ENCODE measurements around the gene EGF.
"Not testable (repeated sequence)": the region's sequence is repeated elsewhere in the genome, so short reads cannot be mapped to it uniquely, and the experiment has no call there.

Gene EGF

DNA sequence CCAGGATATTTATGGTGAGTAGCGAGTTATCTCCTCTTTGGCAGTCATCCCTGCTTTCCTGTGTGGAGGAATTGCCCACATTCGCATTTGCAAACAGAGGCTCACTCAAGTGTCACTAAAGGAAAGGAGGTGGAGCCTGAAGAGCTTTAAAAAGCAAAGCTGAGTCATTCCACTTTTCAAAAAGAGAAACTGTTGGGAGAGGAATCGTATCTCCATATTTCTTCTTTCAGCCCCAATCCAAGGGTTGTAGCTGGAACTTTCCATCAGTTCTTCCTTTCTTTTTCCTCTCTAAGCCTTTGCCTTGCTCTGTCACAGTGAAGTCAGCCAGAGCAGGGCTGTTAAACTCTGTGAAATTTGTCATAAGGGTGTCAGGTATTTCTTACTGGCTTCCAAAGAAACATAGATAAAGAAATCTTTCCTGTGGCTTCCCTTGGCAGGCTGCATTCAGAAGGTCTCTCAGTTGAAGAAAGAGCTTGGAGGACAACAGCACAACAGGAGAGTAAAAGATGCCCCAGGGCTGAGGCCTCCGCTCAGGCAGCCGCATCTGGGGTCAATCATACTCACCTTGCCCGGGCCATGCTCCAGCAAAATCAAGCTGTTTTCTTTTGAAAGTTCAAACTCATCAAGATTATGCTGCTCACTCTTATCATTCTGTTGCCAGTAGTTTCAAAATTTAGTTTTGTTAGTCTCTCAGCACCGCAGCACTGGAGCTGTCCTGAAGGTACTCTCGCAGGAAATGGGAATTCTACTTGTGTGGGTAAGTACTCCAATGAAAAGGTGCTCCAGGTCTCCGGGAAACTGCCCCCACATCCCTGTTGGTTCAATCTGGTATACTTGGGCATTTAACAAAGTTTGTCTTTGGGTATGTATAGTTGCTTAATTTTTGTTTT, at the start of gene EGF:
Gene EGF (plus strand): TSS at position 178 of the 890 bp plus-strand sequence. CDS start 453 bp downstream, at position 631.
- peak; percentile 3 for DNase-seq

DNA sequence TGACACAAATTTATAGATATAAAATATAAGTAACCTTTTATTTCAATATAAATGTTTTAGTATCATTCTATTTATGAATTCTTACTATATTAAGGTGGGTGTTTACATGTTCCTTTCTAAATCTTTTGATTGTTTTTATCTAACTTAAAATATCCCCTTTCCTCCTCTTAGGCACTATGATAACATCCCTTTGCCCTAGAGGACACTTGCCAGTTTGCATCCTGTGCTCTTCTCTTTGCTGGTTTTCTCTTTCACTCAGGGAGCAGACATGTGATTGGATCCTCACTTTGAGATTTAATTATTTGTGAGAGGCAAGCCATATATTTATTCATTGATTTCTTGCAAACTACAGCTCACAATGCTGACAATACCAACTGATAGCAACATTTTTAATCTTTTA, 48.5 kb upstream of the EGF start:
- no peak for DNase-seq

DNA sequence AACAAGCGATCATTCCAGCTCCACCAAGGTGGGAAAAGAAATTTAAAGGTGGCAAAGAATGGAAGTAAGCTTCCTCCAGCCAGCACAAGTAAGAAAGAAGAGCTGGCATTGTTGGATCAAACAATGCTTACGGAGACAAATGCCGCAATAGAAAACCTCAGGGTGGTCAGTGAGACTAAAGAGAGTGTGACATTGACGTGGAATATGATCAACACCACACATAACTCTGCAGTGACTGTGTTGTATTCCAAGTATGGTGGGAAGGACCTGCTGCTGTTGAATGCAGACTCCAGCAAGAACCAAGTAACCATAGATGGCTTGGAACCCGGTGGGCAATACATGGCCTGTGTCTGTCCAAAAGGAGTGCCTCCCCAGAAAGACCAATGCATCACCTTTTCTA, 42.6 kb upstream of the EGF start:
- no peak for DNase-seq

DNA sequence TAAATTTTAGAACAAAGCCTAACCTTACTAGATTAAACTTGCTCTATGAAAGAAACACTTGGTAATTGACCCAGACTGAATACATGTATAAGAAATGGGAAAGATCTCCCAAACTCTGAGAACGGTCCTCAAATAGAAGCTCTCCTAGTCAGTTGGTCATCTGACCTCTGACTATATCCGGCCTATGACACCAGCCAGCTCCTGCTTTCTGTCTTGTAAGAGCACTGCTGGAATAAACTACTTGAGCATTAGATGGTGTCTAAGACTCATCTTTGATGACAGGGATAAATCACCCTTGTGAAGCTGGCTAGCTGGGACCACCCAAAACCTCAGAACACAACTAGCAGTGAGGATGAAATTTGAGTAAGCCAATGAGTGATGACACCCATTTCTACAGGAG, 40.6 kb upstream of the EGF start:
- no peak for DNase-seq

DNA sequence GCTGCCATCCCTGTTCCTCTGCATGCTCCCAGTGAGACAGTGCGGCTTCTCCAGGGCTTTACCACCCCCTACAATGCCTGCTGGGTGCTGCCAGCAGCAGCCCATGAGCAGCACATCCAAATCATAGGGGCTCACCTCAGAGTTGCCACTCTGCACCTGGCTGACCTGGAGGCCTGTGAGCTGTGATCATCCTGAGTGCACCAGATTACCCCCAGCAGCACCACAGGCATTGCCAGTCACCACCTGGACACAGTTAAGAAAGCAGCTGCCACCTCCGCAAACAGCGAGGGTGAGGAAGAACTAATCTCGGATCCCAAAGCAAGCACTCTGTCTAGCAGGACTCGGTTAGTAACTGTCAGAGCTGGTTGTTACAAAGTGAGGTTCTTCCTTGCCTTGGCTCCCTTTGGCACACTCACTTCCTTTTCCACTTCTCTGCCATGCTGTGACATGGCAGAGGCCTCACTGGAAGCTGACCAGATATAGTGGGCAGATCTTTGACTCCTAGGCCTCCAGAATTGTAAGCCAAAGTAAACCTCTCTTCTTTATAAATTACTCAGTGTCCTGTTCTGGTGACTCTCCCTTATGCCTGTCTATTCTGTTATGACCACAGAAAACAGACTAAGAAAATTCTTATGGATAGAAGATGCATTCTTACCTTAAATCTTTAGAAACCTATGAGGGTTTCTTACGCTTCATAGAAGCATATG, 39.6 kb upstream of the EGF start:
- no peak for DNase-seq

DNA sequence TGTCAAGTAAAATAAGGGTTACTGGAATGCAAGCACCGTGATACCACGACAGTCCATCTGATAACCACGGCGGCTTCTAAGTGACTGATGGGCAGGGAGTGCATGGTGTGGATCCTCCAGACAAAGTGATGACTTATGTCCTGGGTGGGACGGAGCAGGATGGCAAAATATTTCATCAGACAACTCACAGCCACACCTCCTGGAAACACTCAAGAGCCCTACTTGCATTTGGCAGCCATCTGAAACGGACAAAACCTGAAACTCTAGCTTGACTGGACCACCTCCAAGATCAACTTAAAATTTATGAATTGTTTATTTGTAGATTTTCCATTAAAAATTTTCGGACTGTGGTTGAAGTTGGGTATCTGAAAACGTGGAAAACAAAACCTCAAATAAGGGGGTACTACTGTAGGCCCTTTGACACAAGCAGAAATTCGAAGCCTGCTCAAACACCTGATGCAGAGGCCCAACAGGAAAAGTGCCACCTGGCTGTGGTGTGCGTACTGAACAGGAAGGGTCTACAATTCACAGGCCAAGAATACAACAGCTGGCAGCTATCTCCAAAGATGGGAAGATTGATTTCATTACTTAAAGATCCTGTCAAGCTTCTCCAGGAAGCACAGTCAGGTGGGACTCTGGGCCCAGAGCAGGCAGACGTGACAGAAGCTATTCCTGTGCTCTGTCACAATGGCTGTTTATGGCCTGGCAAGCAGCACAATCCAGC, 38.7 kb upstream of the EGF start:
- no peak for DNase-seq

DNA sequence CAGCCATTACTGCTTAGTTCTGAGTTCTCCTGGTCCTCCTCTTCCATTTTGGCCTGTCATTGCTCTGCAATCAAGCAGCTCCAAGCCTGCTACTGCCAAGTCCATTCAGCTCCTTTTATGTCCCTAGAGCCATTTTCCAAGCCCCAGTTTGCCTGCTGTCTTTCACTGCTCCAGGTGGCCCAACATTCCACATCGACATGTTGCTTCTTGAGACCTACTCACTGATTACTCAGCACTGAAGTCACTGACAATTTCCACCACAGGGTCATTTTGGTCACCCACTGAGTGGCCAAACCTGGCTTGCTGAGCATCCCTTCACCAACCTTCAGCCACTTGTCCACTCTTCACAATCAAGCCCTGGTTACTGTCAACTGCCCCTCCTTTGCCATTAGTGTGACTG, 37.6 kb upstream of the EGF start:
- no peak for DNase-seq

DNA sequence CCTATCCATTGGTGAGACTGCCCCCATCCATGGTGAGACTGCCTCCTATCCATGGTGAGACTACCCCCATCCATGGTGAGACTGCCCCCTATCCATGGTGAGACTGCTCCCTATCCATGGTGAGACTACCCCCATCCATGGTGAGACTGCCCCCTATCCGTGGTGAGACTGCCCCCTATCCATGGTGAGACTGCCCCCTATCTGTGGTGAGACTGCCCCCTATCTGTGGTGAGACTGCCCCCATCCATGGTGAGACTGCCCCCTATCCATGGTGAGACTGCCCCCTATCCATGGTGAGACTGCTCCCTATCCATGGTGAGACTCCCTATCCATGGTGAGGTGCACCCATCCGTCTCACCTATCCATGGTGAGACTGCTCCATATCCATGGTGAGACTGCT, 37.1 kb upstream of the EGF start:
- DNase-seq: not testable (repeated sequence)

DNA sequence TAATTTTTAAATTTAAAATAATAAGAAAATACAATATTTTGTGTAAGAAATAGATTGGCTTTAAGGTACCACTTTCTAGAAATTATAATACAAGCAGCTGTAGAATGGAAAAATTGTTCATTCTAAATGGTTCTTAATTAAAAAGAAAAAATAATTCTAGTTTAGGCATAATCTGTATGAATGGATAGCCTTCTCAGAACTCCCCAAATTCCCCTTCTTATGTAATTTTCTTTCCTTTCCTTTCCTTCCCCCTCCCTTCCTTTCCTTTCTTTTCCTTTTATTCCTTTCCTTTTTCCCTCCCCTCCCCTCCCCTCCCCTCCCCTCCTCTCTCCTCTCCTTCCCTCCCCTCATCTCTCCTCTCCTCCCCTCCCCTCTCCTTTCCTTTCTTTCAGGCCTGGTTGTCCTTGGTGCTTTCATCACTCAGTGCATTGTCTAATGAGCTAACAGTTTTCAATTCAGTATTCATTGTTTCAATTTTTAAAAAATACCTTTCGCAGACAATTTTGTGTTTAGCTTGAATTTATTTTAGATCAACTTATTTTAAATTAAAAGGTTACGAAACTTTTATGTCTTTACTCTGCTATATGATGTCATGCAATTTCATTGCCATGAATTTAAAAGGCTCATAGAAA, 35.9 kb upstream of the EGF start:
- DNase-seq: no peak

DNA sequence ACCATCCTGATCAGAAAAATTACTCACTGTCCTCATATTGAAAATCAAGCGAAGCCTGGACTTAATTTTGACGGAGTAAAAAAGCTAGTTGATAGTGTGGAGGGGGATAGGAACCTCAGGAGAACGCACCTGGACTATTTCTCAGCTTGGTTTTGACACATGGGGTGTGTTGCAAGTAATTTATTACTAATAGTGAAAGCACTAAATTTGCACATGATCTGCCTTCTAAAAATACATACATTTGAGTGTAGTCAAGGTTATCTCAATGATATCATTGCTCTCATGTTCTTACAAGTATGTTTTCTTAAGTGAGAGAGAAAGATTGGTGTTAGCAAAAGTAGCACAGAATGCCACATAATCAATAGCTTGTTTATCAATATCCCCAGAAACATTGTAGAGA, 35.3 kb upstream of the EGF start:
- no peak for DNase-seq

DNA sequence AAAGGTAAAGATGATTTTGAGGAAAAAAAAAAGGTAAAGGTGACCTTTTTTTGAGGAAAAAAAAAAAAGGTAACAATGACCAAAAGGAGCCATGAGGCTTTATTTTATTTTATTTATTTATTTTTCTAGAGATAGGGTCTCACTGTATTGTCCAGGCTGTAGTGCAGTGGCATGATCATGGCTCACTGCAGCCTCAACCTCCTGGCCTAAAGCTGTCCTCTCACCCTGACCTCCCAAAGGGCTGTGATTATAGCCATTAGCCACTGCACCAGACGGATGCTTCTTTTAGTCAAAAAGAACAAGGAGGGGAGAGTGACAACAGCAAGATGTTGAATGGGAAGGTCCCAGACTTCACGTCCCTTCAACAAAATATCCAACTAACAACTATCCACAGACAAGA, 34.3 kb upstream of the EGF start:
- DNase-seq: no peak

DNA sequence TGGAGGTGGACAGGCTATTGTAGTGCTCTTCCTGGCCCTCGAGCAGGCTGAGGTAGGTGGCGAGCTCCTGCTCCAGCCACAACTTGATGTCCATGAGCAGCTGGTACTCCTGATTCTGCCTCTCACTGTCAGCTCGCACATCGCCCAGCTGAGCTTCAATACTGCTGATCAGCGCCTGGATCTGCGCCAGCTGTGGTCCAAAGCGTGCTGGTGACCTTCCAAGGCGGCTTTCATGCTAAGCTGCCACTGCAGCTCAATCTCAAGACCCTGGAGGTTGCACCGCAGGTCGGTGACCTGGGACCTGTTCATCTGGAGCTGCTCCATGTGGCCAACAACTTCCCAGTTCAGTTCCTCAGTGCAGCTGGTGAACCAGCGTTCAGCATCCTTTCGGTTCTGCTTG, 33.6 kb upstream of the EGF start:
- DNase-seq: no peak

DNA sequence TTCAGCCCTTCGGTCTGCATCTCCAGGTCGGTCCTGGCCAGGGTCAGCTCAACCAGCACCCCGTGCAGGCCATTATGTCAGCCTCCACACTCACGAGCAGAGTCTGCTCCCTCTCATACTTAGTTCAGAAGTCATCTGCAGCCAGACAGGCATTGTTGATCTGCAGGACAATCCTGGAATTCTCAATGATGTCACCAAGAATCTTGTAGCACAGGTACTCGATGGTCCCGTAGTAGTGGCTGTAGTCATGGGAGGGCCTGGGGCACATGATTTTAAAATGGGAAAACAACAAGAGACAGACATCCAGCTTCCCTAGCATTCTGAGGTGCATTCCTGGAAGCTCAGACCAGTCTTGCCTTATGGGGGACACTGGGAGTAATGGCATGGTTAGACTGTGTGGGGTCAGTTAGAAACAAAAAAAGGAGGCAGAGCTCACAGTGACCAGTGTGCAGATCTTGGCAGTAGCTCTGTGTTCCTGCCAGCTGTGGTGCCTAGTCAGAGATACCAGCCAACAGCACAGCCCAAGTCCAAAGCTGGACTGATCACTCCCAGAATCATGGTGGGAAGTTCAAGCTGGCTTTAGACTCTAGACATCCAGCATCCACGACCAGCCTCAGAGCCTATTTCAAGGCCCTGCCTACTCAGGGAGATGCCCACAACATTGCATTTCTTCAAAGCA, 32.9 kb upstream of the EGF start:
- DNase-seq: no peak

DNA sequence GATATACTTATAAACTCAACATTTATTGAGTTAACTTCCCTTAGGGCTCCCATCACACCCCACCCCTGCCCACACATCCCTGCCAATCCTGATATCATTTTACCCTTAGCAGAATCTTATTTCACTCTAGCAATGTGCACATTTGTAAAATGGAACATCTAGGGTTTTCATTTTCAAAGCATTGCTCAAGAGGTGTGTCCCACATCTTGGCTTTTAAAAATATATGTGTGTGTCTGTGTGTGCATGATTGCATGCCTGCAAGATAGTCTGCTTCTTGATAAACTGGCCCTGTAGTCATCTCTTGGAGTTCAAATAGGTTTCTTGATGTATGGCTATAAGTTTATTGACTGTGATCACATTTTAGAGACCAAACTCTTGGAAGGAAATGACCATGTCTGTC, 26.4 kb upstream of the EGF start:
- no peak for DNase-seq

DNA sequence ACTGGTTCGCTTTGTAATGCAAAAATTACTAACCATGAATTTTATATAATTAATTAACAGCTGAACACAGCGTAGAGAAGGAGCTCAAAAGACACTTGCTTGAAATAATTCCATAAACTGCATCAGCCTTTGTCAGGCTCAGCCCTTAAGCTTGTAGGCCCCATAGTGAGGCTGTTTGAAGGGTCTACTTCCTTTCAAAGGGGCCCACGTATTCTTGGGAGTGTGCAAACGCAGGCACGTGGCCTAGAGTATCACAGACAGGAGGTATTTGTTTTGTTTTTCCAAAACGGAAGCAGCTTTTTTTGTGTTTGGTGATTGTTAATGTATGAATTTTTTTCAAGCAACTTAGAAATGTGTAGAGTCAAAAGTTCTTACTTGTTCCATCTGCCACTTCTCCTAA, 25.6 kb upstream of the EGF start:
- no peak for DNase-seq

DNA sequence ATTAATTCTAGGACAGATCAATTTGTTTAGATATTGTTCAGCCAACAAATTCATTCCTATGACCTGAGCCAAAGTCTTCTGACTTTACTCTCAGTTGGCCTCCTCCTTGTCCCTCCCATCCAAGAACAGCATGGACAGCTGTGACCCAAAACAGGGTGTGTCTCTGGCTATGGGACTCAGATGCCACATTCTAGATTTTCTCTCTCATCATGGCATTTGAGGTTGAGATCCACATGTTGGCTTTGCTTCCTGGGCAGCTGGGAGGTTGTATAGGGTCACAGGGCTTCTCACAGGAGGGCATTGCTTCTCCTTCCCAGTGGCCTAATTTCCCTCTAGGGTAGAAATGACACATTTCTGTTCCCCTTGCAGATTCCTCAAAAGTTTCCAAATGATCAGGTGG, 22.6 kb upstream of the EGF start:
- DNase-seq: no peak

DNA sequence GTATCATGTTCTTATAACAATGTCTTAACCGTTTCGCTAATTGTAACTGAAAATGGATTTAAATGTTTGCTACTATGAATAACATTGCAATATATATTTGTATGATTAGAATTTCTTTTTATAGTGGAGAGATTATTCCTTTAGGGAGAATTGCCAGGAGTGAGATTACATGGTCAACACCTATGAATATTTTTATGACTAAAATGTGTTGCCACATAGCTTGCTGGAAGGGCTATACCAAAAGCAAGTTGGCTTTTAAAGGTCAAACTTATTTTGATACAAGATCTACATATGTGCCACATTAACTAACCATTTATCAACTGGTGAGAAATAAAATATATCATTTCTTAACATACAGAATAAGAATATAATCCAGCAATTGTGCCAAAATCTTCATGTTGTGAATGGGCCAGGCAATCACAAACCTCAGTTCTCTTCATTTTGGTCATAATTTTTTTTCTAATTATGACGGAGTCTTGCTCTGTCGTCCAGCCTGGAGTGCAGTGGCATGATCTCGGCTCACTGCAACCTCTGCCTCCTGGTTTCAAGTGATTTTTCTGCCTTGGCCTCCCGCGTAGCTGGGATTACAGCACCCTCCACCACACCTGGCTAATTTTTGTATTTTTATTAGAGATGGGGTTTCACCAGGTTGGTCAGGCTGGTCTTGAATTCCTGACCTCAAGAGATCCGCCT, 10.0 kb upstream of the EGF start:
- no peak for DNase-seq

DNA sequence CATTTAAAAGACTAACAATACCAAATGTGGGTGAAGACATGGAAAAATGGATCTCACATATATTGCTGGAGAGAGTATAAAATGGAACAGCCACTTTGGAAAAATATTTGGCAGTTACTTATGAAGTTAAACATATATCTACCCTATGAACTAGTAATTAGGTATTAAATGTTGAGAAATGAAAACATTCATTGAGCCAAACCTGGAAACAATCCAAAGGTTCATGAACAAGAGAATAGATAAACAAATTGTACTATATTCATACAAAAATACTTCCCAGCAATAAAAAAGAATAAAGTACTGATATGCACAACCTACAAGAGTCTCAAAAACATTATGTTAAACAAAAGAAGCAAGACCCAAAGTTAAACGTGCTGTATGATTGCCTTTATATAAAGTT, 4.0 kb upstream of the EGF start:
- DNase-seq: no peak

DNA sequence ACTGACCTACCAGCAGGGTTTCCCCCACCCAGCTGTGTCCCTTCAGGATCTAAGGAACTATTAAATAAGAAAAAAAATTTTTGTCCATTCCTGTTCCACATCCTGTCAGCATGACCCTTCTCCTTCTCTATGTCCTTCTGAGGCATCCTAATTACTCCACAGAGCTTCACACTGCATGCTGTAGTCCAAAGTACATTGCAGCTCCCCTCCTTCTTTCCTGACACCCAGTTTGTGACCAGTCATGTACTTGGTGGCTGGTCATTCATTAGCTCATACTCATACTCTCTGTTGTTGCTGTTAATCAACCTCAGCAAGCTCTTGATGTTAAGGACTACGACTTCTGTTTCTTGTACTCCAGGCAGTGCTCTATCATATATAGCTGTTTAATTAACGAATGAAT, 2.4 kb upstream of the EGF start:
- no peak for DNase-seq

DNA sequence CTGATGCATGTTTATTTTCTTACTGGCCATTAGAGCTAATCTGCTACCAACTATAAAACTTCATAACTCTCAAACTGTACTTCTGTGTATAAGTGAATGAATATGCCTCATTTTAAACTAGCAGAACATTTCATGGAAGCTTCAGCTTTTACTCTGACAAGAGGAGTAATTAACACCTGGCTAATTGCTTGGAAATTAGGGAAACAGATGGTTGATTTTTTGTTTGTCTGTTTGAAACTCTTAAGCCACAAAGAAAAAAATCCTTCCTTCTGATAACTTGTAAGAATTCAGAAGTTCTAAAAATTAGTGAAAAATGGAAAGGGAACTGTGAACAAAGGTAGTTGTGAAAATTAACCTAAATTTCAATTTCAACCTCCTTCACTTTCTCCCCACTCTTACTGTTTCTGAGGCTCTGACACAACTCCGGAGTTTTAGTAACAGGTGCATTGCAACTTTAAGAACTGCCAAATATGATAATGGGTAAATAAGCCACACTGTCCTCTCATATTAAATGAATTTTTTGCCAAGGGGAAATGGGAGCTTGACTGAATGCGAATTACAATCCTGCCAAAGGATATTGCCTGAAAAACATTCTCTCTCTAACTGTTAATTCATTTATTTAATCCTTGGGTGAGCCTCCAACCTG, 1.0 kb downstream of the EGF start:
- DNase-seq: no peak

DNA sequence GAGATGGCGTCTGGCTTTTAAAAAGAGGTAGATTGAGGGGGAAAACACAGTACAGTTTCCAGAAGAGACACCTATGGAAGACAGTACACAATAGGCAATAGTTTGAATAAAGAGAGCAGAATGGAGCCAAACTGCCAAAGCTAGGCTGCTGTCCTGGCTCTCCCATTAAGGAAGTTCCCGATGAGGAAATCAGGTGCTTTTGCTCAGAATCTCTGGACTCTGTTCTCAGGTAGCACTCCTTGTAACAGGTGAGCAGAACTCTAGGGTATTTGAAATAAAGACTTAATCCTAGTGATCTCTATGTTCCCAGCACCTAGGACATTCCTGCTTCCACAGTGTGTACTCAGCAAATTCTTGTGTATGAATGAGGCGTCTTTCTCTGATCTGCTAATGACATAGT, 1.6 kb downstream of the EGF start:
- DNase-seq: no peak

Measured in midbrain (tissue), 1 donor.